GM15510 (cell line): Measurements from ENCODE around the gene PTGS1.

Experiments
- POLR2A ChIP-seq: IDR thresholded peaks from 3 replicates; pipeline ENCODE4 v1.6.1; 2011; ENCODE audit warnings: borderline replicate concordance; ENCODE audit not compliant: insufficient read length; ENCODE audit errors: extremely low read depth

The PTGS1 gene

DNA sequence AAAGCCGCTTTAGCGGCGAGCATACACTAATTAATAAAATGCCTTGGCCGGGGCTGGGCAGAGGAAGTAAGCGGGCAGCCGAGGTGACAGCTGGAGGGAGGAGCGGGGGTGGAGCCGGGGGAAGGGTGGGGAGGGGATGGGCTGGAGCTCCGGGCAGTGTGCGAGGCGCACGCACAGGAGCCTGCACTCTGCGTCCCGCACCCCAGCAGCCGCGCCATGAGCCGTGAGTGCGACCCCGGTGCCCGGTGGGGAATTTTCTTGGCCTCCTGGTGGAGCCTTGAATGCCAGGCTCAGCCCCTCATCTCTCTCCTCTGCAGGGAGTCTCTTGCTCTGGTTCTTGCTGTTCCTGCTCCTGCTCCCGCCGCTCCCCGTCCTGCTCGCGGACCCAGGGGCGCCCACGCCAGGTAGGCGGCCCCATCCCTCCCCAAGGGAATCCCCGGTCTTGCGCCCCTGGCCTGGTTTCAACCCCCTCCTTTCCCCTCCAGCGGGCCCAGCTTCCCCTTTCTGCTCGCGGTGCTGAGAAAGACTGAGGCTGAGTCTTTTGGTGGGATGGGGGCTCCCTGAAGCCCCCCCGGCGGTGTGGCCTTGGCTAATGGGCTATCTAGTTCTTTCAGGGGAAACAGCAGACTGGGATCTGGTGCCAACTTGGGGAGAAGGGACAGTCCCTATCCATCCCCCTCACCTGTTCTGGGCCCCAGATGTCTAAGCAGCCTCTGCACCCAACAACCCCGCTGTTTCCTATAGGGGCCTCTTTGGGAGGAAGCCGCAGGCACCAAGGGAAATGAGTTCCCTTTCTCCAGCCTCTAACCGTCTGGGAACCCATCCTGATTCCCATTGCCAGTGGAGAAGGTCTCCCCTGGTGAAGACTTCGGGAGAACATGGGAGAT lies at the start of gene PTGS1:
Gene PTGS1, plus strand, starts transcription at position 156 of the 887 bp plus-strand sequence. Its CDS starts 61 bp downstream, at position 217.
- TF ChIP-seq POLR2A, result peak; percentile 25

DNA sequence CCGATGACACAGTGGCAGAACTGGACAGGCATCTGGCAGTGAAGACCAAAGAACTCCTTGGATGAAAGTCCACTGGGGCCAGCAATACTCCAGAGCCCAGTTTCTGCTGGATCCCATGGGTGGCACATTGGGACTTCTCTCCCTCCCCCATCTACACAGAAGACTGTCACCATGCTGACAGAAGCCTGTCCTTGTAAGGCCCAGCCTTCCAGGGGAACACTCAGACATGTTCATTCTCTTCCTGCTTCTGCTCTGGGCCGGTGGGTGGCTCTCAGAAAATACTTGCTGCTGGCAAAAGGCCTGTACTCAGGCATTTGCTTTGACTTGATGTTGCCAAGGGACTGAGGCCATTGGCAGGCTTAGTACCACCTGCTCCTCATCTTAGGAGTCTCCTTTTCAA lies 48.3 kb upstream of the PTGS1 start:
- no peak for TF ChIP-seq POLR2A

DNA sequence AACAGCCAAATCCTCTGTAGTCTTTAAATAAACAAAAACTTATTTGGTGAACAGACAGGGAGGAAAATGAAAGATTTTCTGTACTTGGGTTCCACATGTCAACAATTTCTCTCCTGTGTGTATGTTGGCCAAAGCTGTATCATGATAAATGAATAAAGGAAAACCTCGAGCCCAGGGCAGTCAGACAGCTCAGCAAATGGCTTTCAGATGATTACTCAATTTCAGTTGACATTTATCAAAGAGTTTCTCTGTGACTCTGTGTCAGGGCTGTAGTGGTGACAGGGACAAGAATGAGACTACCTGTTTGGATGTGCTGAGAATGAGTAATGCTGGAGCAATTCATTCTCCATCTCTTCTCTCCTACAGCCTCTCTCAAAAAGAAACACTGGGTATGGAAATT lies 45.7 kb upstream of the PTGS1 start:
- no peak for TF ChIP-seq POLR2A

DNA sequence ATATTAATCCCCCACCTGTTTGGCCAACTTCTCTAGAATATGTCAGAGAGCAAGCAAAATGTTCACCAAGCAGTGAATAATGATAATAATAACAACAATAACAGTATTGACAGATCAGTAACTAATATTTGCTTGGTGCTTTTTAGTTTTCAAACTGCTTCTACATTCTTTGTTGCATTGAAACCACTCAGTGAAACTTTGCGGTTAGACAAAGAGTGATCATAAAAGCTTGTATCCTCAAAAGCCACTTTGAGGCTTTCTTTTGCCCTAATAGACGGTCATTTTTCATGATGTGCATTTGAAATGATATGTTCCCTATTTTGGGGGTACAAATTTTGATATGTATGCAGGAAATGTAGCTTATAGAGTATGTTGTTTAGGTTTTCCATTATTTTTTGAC lies 43.6 kb upstream of the PTGS1 start:
- TF ChIP-seq POLR2A, result no peak

DNA sequence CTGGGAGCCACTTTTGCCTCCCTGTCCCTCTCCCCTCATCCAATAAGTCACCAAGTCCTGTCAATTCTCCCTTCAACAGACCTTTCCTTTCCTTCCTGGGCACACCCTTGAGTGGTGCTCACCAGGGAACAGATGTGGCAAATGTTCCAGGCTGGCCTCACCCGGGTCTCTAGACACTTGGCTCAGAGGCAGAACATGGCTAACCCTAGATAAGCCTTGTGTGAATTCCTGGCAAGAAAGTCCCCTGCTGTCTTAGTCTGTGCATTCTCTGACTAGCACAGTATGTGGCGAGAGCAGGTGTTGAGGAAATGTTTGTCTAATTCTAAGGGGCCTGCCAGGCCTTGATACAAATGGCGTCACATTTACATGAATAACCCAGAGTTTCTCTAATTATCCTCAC lies 41.2 kb upstream of the PTGS1 start:
- no peak for TF ChIP-seq POLR2A

DNA sequence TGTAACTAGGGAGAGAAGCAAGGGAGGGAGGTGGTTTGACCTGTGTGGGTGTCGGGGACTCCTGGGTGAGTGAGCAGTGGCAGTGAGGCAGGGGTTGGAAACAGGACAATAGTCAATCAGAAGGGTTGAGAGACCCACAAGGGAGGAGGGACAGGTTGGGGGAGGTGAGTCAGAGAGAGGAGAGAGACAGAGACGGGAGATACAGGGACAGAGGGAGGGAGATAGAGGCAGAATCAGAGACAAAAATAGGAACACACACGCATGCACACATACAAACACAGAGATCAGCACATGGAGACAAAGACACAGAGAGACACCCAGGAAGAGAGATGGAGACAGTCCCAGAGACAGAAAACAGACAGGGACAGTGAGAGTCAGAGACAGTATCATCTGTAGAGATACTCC lies 39.3 kb upstream of the PTGS1 start:
- TF ChIP-seq POLR2A, result no peak

DNA sequence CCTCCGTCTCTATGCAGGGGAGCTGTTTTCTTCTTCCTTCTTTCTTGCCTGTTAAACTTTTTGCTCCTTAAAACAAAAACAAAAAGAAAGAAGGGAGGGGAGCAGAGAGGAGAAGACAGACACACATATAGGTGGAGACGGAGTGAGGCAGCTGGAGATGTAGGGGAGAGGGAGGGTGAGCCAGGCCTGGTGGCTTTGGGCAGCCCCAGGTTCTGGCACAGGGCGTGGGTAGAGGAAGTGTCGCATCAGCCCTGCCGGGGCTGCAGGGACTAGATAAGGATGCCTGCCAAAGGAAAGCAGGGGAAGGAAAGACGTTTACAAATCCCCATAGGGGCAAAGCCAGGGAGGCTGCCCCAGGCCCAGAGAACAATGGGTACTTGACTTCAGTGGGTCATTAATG lies 38.7 kb upstream of the PTGS1 start:
- TF ChIP-seq POLR2A, result no peak

DNA sequence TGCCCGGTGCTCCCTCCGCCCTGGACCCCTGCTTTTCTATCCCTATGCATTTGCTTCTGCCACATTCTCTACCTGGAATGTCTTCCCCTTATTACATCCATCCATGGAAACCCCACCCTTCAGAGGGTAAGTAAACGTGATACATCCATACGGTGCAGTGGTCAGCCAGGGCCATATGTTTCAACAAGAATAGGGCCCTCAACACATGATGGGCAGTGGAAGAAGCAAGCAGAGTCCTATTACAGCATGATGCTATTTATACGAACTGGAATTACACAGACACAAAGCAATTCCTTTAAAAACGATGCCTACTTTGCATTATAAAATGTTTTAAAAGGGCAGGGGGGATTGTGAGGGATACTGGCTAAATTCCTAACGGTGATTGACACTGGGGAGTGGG lies 38.2 kb upstream of the PTGS1 start:
- no peak for TF ChIP-seq POLR2A

DNA sequence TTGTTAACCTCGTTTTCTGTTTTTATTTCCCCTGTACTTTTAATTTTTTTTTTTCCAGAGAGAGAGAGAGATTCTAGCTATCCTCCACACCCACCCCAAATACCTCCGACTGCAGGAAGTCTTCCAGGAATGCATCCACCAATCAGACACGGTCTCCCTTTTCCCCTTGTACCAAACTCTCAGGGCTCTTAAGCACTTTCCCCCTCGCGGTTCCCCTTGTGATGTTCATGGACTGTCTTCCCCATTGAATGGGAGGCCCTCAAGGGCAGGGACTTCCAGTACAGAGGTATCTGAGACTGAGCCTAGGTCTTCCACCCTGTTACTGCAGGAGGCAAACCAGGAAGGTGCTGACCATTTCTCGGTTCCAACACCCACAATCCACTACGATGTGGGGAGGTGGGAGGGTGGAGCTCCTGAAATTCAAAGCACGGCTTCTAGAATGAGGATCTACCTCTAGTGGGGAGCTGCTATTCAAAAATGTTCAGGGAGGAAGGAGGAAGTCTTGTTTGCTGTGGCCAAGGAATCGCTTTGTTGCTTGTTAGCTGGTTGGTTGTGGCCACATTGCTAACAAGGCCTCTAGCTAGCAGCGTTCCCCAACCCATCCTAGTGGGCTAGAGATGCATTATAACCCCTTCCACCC lies 37.5 kb upstream of the PTGS1 start:
- TF ChIP-seq POLR2A, result no peak

DNA sequence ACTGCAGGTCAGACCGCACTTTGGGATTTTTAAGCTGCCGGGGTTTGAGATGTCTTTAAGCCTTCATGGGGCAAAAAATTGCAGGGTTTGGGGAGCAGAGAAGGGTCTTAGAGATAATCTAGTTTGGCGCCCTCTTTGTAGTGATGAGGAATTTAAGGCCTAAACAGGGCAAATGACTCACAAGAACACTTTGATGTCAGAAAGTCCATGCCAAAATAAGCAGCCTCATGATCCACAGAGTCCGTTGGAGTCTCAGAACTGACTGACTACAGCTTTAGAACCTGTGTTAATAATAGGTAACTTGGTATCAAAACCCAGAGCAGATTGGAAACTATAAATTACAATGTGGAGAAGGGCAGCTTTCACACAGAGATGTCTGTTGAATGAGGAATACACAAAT lies 35.9 kb upstream of the PTGS1 start:
- TF ChIP-seq POLR2A, result no peak

DNA sequence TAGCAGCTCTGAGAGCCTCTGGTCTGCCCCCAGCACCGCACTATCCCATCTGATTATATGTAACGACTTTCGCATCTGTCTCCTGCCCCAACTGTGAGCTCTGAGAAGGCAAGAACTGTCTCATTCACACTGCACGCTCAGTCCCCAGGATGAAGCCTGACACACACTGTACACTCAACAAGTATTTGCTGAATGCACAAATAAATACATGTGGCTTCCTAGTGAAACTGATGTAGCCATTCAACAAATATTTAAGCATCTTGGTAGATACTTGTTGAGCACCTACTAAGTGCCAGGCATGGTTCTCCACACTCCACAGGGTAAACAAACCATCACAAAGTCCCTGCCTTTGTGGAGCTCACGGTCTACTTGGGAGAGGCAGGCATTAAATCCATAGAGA lies 34.6 kb upstream of the PTGS1 start:
- TF ChIP-seq POLR2A, result no peak

DNA sequence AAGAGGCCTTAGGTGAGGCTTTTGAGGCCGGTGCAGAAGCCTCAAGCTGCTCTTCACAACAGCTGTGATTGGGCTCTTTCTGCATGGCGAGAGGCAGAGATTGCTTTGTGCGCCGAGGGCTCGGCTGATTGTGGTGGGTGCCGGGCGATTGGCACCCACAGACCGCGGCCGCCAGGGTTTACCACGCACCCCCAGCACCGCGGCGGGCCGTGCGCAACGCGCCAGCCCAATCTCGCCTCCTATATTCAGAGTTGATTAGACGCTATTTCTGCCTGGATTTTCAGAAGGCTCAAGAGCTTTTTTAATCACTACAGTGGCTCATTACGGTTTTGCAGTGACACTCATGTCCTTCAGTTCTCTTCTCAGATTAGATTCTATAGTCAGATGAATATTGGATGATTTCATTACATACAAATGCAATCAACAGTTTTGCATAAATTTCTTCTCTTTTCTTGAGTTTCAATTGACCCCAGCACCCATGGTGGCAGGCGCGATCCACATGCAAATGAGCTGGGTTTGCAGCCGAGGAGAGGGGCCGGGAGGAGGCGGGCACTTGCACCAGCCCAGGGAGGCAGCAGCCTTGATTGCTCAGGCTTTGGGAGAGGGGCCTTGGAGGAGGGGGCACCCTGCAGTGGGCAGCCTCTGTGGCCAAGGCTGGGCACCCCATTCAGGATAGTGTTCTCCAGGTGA lies 33.8 kb upstream of the PTGS1 start:
- no peak for TF ChIP-seq POLR2A

DNA sequence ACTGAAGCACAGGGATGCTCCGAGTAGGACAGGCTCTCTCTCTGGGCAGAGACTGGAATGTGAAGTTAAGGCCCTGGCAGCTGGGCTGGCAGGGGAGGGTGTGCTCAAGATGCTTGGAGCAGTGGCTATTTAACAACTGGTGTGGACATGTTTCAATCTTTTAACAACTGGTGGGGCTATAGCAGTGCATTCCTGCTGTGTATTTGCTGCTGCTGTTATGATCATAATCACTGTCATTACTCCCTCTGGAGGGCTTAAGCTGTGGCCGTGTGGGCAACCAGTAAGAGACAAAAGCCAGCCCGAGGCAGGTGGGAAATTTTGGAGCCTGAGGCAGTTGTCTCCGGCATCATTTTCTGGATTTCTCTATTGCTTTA lies 33.3 kb upstream of the PTGS1 start:
- no peak for TF ChIP-seq POLR2A

DNA sequence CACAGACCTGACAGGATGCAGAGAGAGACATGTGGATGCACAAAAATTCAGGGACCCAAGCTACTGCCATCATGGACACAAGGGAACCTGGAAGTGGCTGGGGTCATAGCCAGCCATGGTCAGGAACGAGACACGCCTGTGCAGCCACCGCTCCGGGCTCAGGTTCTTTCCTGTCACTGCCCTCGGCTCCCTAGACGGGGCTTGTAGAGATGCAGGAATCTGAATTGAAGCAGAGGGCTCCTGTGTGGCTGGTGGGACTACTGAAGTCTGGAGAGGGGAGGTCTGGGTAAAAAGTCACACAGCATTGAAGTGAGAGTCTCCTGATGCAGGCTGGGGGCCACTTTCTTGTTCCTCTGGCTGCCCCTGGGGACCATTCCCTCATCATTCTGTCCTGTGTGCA lies 32.3 kb upstream of the PTGS1 start:
- TF ChIP-seq POLR2A, result no peak

DNA sequence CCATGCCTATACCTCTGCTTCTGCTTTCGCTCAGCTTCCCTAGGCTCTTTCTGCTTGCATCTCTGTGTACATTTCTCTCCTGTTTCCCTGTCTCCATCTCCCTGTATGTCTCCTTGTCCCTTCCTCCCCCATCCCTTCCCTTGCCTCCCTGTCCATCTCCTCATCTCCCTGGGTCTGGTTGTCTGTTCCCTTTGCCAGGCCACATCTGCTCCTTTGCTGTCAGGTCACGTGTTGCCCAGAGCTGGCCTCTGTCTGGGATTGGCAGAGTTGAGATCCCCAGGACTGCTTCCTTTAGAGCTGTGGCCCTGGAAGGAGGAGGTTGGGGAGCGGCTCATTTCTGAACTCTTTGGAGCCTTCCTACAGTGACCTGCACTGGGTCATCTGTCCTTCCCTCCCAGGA lies 31.8 kb upstream of the PTGS1 start:
- no peak for TF ChIP-seq POLR2A
